Aorta (tissue), 4 donors: ENCODE measurements around the gene PARP14. TPM values are rescaled to one million over a fixed set of nuclear protein-coding genes. Genes with fewer than 3 reads are reported as not detected.

Experiments used
- polyA plus RNA-seq, 2 donors: library from polyadenylated mRNA; stranded (reverse); fragments of 200-250 nt; gene quantifications; one replicate each; pipeline ENCODE4 v1.2.3, GENCODE V29; 2013
- total RNA-seq, 2 donors: library from RNA; stranded (reverse); fragmentation: NEBNext Ultra II Directional; extraction: Animal tissue kit (Norgen Biotek cat#: 25700); gene quantifications; one replicate each; pipeline ENCODE4 v1.2.1, GENCODE V29; 2021
- donor health status: healthy with polysubstance abuse.
- donor health status: Bipolar disorder and iron deficiency.
- donor health status: DM: no; HTN: no; CAD: no.
- donor health status: DM: yes; HTN: yes; CAD: no.

PARP14 gene
- total and polyA plus RNA-seq, 4 donors, result 8.1 to 79.6 (median 35.3) TPM

Other genes starting within 250 kb of the PARP14 start
- 10 to 100 TPM; 71.8 to 74.1 TPM for gene KPNA1, start 165.9 kb upstream of the PARP14 start, total RNA-seq
- 10 to 100 TPM; 11.6 to 14.9 TPM for gene KPNA1, start 165.9 kb upstream of the PARP14 start, polyA plus RNA-seq
- gene PARP9, start 116.5 kb upstream of the PARP14 start, total RNA-seq, result 10 to 100 TPM; 30.4 to 41.9 TPM
- 10 to 100 TPM; 13.5 to 20.5 TPM for gene PARP9, start 116.5 kb upstream of the PARP14 start, polyA plus RNA-seq
- gene DTX3L, start 116.5 kb upstream of the PARP14 start, total RNA-seq, result 10 to 100 TPM; 26.6 to 33.3 TPM
- gene DTX3L, start 116.5 kb upstream of the PARP14 start, polyA plus RNA-seq, result 1 to 10 TPM; 5.5 to 6.0 TPM
- 1 to 10 TPM; 2.3 to 7.3 TPM for gene PARP15, start 103.2 kb upstream of the PARP14 start, total RNA-seq
- gene PARP15, start 103.2 kb upstream of the PARP14 start, polyA plus RNA-seq, result under 1 TPM; 0.13 to 0.28 TPM
- gene HSPBAP1, start 113.0 kb downstream of the PARP14 start, total RNA-seq, result 10 to 100 TPM in 1 of 2 donors, 1 to 10 TPM in 1; 8.5 to 18.6 TPM
- 10 to 100 TPM in 1 of 2 donors, 1 to 10 TPM in 1; 3.5 to 11.7 TPM for gene HSPBAP1, start 113.0 kb downstream of the PARP14 start, polyA plus RNA-seq
- 10 to 100 TPM; 10.3 to 13.4 TPM for gene SLC49A4, start 114.2 kb downstream of the PARP14 start, total RNA-seq
- gene SLC49A4, start 114.2 kb downstream of the PARP14 start, polyA plus RNA-seq, result 1 to 10 TPM; 3.1 to 6.8 TPM